IPS-20b (cell line): ENCODE data around the gene CXorf38.

ENCODE experiments used
- H3K27ac ChIP-seq: one replicate; pipeline ENCODE4 v1.5.1; 2013; ENCODE audit warnings: low read length
- H3K27me3 ChIP-seq: 2 replicates; pipeline ENCODE4 v1.6.1; 2013; ENCODE audit warnings: mild to moderate bottlenecking, low read length, inconsistent platforms; ENCODE audit not compliant: insufficient read depth
- H3K36me3 ChIP-seq: 2 replicates; pipeline ENCODE4 v1.6.1; 2013; ENCODE audit warnings: low read depth, mild to moderate bottlenecking, inconsistent platforms, low read length, moderate library complexity; ENCODE audit not compliant: insufficient read depth
- H3K4me1 ChIP-seq: 2 replicates; pipeline ENCODE4 v1.6.1; 2013; ENCODE audit warnings: mild to moderate bottlenecking, control low read depth, inconsistent platforms, low read length, moderate library complexity; ENCODE audit not compliant: insufficient read depth
- H3K4me3 ChIP-seq: 2 replicates; pipeline ENCODE4 v1.5.1; 2013; ENCODE audit warnings: mild to moderate bottlenecking, low read length, inconsistent platforms
- H3K9ac ChIP-seq: 2 replicates; pipeline ENCODE4 v1.6.1; 2013; ENCODE audit warnings: low read depth, mild to moderate bottlenecking, inconsistent platforms, low read length, moderate library complexity
- H3K9me3 ChIP-seq: 2 replicates; pipeline ENCODE4 v1.6.1; 2013; ENCODE audit warnings: mild to moderate bottlenecking, low read depth, low read length, inconsistent platforms; ENCODE audit not compliant: insufficient read depth

Gene CXorf38

DNA sequence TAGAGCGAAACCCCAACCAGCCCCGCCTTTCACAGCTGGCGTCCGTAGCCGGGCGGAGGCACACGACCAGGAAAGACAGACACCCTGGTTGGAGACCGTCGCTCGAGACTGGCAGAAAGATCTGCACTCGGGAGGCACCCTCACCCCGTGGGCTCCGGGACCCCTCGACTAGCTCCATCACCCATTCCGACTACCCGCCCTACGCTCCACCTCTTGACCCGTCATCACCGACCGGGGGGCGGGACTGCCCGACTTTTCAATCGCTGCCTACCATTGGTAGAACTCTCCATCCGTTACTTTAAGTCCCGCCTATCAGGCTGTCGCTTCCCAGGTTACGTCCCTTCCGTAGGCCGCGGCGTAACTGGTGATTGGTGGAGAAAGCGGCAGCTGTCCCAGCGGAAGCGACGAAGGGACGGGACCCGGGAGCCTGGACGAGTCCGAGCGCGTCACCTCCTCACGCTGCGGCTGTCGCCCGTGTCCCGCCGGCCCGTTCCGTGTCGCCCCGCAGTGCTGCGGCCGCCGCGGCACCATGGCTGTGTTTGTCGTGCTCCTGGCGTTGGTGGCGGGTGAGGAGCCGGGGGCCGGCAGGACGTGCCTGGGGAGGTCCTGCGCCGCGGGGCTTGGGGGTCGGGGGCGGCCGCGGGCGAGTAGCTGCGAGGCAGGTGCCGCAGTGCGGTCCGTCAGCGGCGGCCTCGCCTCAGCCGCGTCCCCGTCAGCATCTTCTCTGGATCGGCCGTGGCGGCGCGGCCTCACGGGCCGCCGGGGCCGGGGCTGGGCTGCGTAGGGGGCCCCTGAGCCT, 66.6 kb downstream of the CXorf38 start, which contains the start of gene ATP6AP2:
ATP6AP2 (plus strand) TSS at position 434 of the 799 bp plus-strand sequence; CDS start at position 530, 96 bp downstream.
- Histone ChIP-seq H3K27ac (no peak within 1 kb of the TSS), H3K9me3 (no peaks in the 10 kb centered on the region), H3K27me3 (no peaks in the 10 kb centered on the region), H3K4me3 (peak within 1 kb of the TSS; percentile 89), H3K4me1 (no peaks in the 10 kb centered on the region), H3K9ac (peak within 1 kb of the TSS; percentile 69; the same call in 1 of the 2 replicates), H3K36me3 (no peaks in the 10 kb centered on the region)

DNA sequence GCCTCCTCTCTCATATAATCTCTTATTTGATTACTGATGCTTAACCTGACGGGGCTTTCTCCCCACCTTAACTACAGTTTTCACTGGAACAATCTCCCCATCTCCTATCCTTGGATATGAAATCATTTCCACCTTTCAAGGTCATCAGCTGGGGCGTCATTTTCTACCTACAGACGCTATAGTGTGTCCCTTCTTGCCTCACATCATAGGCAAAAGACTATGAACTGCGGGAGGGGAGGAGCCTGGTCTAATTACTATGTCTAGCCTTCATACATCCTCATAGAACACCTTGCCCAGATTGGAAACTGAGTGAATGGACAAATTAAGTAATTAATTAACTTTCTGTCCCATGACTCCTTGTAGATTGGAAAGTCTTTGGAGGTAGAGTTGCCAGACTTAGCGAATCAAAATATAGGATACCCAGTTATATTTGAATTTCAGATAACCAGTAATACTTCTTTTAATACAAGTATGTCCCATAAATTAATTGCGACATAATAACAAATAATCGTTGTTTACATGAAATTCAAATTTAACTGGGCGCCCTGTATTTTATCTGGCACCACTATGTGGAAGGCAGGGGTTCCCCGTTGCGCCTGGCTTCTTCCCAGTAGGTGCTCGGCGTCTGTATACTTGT, 67.3 kb downstream of the CXorf38 start:
- Histone ChIP-seq H3K9ac (peak overlapping the region; percentile 69; the same call in 1 of the 2 replicates), H3K9me3 (no peaks in the 10 kb centered on the region), H3K4me1 (no peaks in the 10 kb centered on the region), H3K27ac (no peak overlapping the region), H3K4me3 (peak overlapping the region; percentile 89), H3K36me3 (no peaks in the 10 kb centered on the region), H3K27me3 (no peaks in the 10 kb centered on the region)

GRCh38 chrX:40579141-40579540, 68.2 kb downstream of the CXorf38 start:
- H3K4me3 ChIP-seq = no peak overlapping the region
- no peak overlapping the region for H3K9ac ChIP-seq
- H3K27me3 ChIP-seq = no peaks in the 10 kb centered on the region
- no peaks in the 10 kb centered on the region for H3K9me3 ChIP-seq
- no peak overlapping the region for H3K27ac ChIP-seq
- H3K4me1 ChIP-seq = no peaks in the 10 kb centered on the region
- no peaks in the 10 kb centered on the region for H3K36me3 ChIP-seq

DNA sequence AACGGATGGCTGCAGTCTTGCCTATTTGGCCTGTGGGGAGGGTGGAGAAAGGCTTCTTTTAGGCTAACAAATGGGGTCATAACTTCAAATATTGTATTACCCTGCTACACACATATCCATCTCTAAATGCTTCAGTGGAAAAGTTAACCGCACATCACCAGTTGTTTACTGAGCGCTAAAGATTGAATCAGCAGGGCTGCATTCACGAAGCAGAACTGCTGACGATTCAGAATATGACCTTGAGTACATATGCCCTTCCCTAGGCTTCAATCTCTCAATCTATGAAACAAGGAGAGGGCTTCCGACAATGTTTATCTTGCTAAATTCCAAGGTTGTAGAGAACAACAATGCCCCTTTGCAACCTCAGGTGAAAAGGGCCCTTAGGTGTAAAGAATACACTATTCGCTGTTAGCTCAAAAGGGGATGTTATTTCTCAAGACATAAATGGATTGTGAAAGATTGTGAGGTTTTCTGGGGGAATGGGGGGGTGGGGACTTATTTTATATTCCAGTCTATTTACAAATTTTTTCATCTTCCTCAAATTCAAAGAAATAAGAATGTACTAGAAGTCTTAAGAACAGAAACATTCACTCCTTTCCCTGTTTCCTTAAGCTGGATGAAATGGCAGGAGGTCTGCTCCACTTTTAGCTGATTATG, 69.2 kb downstream of the CXorf38 start:
- no peak overlapping the region for H3K9ac ChIP-seq
- no peaks in the 10 kb centered on the region for H3K27me3 ChIP-seq
- H3K9me3 ChIP-seq = no peaks in the 10 kb centered on the region
- H3K4me3 ChIP-seq = no peak overlapping the region
- no peaks in the 10 kb centered on the region for H3K4me1 ChIP-seq
- no peaks in the 10 kb centered on the region for H3K36me3 ChIP-seq
- no peak overlapping the region for H3K27ac ChIP-seq
